Esophagus muscularis mucosa (tissue), 3 donors: ENCODE measurements around the gene PCDHB2.

Experiments
- CTCF ChIP-seq, 3 experiments: fragments of 200-600 bp in 2 of 3; fragments of 450-650 bp in 1 of 3; sonication (generic) in 2 of 3; IDR thresholded peaks; one replicate each; pipeline ENCODE4 v1.5.1; 2017 to 2019; ENCODE audit warnings: antibody characterized with exemption in 3 of 3, mild to moderate bottlenecking in 2 of 3, moderate library complexity in 1 of 3
- POLR2A ChIP-seq: fragments of 450-650 bp; IDR thresholded peaks from one replicate; pipeline ENCODE4 v1.6.1; 2017; ENCODE audit warnings: antibody characterized with exemption, moderate library complexity, mild to moderate bottlenecking, low read depth
- POLR2AphosphoS5 ChIP-seq, 2 donors: sonication (generic); formaldehyde crosslinking; IDR thresholded peaks; one replicate each; pipeline ENCODE4 v1.6.1; 2017; ENCODE audit warnings: antibody characterized with exemption in 2 of 2

GRCh38 chr5:141101059-141101458 is 6.6 kb downstream of the PCDHB2 start:
- TF ChIP-seq CTCF (IDR thresholded peaks at IDR 0.05): no peak
- TF ChIP-seq POLR2A: no peak
- no peak for TF ChIP-seq POLR2AphosphoS5 (IDR thresholded peaks at IDR 0.05)
